T-helper 1 cell treated with Interleukin-12 subunit alpha and Interleukin-12 subunit beta and Interleukin-4 antibody, amounts not matched to agents 30 ng/mL and 1 ng/mL, for 36 hours (primary cell): ENCODE results near the gene CACNA2D3. TPM values are rescaled to one million over a fixed set of nuclear protein-coding genes. Genes with fewer than 3 reads are reported as not detected.

Experiments used
- intact Hi-C: fragments of 100-400 bp; cut with micrococcal nuclease; formaldehyde crosslinking; loops from one replicate; pipeline ENCODE4 v1.15.1; 2024
- total RNA-seq: library from RNA; stranded (reverse); gene quantifications from 2 replicates; pipeline ENCODE4 v1.2.3, GENCODE V29; 2022

CACNA2D3 gene
- total RNA-seq, 1 donor from 2014 or later, result not detected

DNA sequence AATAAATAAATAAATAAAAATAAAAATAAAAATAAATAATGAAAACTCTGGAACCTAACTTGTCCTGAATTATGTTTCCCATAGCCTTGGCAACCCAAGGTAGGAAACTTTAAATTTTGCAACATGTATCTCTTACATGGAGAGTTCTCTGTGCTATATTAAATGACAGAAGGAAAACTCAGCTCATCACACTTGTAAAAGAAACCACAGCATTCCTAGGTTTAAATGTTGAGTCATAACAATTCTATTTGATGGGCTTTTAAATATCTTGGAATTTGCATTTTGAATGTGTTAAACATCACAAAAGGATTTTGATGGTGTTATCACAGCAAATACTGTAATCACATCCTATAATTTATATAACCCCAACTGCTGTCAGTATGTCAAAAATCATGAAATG lies 661.3 kb downstream of the CACNA2D3 start:
- intact Hi-C loops, result no loop called here

DNA sequence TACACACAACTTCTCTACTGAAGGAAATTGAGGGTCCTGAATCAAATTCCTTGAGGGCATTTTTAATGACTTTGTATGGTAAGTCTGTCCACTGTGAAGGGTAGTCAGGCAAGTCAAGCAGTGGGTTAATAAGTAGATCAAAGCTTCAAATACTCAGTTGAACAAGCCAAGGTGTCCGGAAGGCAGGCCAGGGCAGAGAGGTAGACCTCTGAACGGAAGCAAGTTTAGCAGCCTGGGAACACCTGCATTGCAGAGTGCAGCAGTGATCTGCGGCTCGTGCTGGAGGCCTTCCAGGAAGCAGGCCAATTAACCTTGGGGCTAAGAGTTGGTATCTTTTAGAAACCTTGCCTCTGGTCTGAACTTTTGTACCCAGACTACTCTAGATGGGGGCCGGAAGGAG lies 661.7 kb downstream of the CACNA2D3 start:
- intact Hi-C loops, result no loop called here

GRCh38 chr3:54785976-54786375 lies 663.6 kb downstream of the CACNA2D3 start:
- intact Hi-C loops, result no loop called here

DNA sequence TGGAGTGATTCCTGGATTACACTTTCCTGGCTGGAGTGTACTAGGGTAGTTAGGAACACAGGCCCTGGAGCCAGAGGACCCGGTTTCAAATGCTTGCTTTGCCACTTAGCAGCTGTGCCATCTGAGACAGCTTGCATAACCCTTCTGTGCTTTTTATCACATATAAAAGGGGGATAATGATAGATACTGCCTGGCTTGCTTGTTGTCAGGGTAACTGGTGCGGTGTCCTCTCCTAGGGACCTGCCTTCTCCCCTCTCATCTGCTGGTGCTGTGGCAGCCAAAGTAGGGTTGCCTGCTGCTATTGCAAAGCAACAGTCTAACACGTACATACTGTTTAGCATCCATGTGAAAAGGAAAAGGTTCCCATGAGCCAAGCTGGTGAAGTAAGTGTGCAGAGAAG lies 667.7 kb downstream of the CACNA2D3 start:
- intact Hi-C loops, result no loop called here

DNA sequence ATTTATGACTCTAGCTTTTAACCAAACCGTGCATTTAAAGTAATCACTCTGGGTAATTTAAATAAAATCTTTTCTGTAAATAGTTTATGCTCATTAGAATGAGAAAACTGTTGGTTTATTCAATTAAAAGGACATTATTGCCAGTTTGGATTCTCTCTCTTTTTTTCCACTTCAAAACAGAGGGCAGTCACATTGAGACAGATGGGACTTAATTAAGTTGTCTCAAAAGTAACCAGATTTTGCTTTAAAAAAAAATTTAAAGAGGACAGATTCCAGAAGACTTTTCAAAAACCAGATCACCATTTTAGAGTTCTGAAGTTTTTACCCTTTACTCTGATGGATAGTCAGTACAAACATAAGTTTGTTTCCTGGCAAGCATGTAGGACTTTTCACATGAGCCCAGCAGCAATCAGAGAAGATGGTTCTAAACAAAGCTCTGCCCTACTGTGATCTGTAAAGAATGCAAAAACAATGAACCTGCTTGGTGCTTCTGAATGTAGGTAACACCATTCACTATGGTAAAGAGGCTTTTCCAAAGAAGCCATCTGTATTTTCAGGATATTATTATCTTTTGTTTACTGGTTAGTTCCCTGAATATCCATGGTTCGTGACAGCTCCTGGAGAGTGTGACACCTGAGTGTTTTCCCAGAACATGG lies 669.3 kb downstream of the CACNA2D3 start:
- intact Hi-C loops, result no loop called here

DNA sequence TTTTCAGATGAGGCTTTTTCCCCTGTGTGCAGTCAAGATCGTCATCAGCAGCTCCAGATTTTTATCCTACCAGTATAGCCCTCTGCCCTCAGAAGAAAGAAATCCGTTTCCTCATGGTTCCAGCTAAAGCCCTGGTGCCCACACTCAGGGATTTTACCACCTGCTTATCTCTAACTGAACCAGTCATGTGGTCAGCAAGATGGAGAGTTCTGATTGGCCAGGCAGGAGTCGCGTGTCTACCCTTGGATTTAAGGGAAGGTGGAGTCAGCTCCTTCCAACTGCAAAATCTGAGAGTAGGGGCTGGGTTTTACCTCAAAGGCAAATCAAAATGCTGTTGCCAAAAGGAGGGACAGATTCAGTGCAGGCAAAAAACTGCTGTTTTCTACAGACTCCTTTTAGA lies 670.2 kb downstream of the CACNA2D3 start:
- intact Hi-C loops, result no loop called here

DNA sequence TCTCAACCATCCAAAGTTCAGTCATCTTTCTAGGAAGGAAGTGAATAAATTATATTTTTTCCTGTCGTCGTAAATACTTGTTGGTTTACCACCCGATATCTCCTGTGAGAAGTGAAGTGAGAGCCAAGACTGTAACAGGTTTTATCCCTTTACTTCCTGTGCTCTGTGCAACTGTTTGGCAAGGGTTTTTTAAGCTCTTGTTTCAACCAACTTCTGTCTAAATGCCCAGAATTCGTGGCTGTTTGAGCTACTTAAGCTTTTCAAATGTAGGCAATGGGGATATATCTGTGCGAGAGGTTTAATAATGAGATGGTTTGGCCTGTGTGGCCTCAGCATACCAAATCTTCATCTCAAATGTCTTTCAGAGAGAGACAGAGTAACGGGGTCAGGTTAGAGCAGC lies 670.8 kb downstream of the CACNA2D3 start:
- intact Hi-C loops, result no loop called here

- intact Hi-C loops, result no loop called here
Observed at GRCh38 chr3:54797111-54797510, 674.8 kb downstream of the CACNA2D3 start.

DNA sequence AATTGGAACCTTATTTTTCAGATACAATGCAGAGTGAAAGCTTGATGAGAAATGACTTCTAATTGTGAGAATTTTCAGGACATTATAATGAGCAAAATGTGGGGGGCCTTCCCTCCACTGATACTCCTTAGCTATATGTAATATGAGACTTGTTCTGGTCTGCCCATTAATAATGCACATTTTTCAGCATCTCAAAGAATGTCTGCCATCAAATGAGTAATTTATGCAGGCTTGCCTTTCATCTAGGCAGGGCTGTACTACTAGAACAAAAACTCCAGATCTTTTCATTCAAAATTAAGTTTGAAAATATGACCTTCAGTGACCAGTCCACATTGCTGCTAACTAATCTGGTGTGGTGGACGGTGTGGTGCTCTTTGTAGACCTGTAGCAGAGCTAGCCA lies 678.1 kb downstream of the CACNA2D3 start:
- intact Hi-C loops, result no loop called here

DNA sequence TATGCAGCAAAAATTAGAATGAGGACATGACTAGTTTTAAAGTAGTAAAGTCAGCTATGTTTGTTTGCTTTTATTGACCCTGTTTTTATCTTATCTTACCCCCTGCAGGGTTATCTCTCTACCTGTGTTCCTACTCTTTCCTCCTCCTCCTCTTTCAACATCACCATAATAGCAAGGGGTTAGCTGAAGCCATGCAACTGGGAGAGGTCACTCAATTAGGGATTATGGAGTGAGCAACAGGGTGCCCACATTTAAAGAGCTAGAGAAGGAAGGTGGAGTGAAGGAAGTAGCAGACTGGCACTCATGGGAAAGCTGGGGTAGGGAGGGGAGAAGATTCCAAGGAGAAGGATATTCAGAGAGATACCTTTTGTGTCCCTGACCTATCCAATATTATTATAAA lies 679.6 kb downstream of the CACNA2D3 start:
- intact Hi-C loops, result no loop called here

- intact Hi-C loops, result no loop called here
Observed at GRCh38 chr3:54810401-54810800, 688.0 kb downstream of the CACNA2D3 start.

DNA sequence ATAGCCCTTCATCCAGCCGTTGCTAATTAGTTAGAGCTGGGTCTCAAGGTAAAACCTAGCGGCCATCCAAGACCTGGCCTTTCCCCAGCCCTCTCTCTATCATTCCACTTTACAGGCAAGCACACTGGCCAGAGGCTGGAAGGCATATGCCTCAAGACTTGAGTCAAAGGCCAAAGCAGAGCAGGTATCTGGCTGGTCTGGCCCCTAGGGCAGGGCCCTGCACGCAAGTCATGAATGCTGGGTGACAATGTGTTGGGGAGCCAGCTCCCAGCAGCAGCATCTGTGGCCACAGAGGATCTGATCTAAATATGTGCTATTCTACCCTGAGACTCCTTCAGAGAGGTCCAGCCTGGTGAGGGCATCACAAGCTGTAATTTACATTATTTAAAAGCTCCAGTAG lies 691.9 kb downstream of the CACNA2D3 start:
- intact Hi-C loops, result no loop called here

DNA sequence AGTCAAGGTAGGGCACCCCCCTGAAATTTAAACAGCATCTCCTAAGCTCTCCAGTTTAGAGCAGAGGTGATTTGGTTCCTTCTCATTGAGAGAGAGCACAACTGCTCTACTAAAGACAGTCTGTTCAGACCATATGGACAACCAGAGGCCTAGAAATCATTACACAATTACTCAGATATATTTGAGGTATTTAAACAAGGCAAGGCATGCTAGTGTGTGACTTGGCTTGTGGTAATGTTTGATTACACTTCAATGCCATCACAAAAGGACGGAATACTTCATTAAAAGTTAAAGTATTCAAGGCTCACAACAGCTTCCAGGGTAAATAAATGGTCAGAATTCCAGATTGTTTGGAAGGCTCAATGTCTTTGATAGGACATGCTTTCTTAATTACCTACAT lies 695.3 kb downstream of the CACNA2D3 start:
- intact Hi-C loops, result no loop called here

GRCh38 chr3:54818486-54818885 lies 696.1 kb downstream of the CACNA2D3 start:
- intact Hi-C loops, result no loop called here

GRCh38 chr3:54818942-54819341 lies 696.6 kb downstream of the CACNA2D3 start:
- intact Hi-C loops, result no loop called here

- intact Hi-C loops, result no loop called here
Observed at GRCh38 chr3:54819946-54820345, 697.6 kb downstream of the CACNA2D3 start.

DNA sequence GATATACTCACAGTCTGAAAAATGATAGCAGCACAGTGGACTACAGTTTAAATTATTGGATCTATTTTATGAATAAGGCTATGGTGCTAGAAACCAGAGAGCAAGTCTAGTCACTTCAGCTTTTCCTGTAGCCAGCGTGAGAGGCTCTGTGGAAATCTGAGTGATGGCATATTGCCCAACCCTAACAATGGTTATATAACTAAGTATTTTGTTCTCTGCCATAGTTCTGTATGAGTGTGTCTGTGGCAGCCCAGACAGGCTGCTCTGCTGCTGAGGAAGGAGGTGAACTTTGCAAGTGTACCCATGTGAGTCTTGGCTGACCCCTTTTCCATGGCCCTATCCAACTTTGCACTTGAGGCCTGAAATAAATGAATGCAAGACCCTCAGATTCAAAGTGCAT lies 699.9 kb downstream of the CACNA2D3 start:
- intact Hi-C loops, result no loop called here

- intact Hi-C loops, result no loop called here
Observed at GRCh38 chr3:54826251-54826691, 703.9 kb downstream of the CACNA2D3 start.

GRCh38 chr3:54827056-54827687 lies 704.8 kb downstream of the CACNA2D3 start:
- intact Hi-C loops, result no loop called here

- intact Hi-C loops, result no loop called here
Observed at GRCh38 chr3:54827776-54828175, 705.4 kb downstream of the CACNA2D3 start.

DNA sequence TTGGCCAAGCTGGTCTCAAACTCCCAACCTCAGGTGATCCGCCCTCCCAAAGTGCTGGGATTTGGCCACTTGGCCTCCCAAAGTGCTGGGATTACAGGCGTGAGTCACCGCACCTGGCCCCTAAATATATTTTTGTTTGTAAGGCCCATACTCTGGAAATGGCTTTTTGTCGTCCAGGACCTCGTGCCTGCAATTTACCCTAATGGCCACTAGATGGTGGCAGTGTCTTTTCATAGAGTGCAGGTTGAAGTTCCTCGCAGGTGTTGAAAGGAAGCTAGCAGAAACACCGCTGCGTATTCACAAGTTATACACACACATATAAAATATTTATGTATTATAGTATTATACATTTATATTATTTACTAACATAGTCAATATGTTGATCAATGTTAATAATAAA lies 708.3 kb downstream of the CACNA2D3 start:
- intact Hi-C loops, result loop anchor here (1.0 kb wide), 1 partner anchor 1421 kb away; no protein-coding TSS in a partner anchor

GRCh38 chr3:54831112-54831511 lies 708.8 kb downstream of the CACNA2D3 start:
- intact Hi-C loops, result no loop called here

- intact Hi-C loops, result no loop called here
Observed at GRCh38 chr3:54832876-54833275, 710.5 kb downstream of the CACNA2D3 start.
